ENCODE results near the gene MOB1B.
"Not testable (repeated sequence)": the region's sequence is repeated elsewhere in the genome, so short reads cannot be mapped to it uniquely, and the experiment has no call there.

MOB1B gene

GRCh38 chr4:70901984-70902576, at the start of gene MOB1B:
MOB1B (plus strand) TSS chr4:70902369; CDS start chr4:70902537, 168 bp downstream.
- peak; percentile 83 for DNase-seq

- no peak for DNase-seq
These were observed 46.7 kb upstream of the MOB1B start for GRCh38 chr4:70855464-70855863.

- DNase-seq = no peak
These were observed 43.7 kb upstream of the MOB1B start for GRCh38 chr4:70858454-70858853.

- no peak for DNase-seq
These were observed 43.1 kb upstream of the MOB1B start for GRCh38 chr4:70859066-70859465.

GRCh38 chr4:70863099-70863790, 38.9 kb upstream of the MOB1B start:
- DNase-seq = no peak

- DNase-seq = no peak
These were observed 33.4 kb upstream of the MOB1B start for GRCh38 chr4:70868778-70869177.

- no peak for DNase-seq
These were observed 29.0 kb upstream of the MOB1B start for GRCh38 chr4:70873216-70873615.

GRCh38 chr4:70874268-70875156, 27.7 kb upstream of the MOB1B start:
- DNase-seq = no peak

GRCh38 chr4:70877556-70877955, 24.6 kb upstream of the MOB1B start:
- DNase-seq = no peak

GRCh38 chr4:70880739-70881138, 21.4 kb upstream of the MOB1B start:
- no peak for DNase-seq

GRCh38 chr4:70885174-70885573, 17.0 kb upstream of the MOB1B start:
- DNase-seq = no peak

GRCh38 chr4:70892086-70892769, 9.9 kb upstream of the MOB1B start:
- no peak for DNase-seq

- DNase-seq = no peak
These were observed 8.4 kb upstream of the MOB1B start for GRCh38 chr4:70893790-70894189.

GRCh38 chr4:70895405-70895804, 6.8 kb upstream of the MOB1B start:
- no peak for DNase-seq

- no peak for DNase-seq
These were observed 6.2 kb upstream of the MOB1B start for GRCh38 chr4:70895811-70896491.

GRCh38 chr4:70898581-70898980, 3.6 kb upstream of the MOB1B start:
- not testable (repeated sequence) for DNase-seq

GRCh38 chr4:70901607-70901983, 574 bp upstream of the MOB1B start:
- no peak for DNase-seq

- peak; percentile 16 for DNase-seq
These were observed 565 bp downstream of the MOB1B start for GRCh38 chr4:70902577-70903290.

GRCh38 chr4:70903291-70903603, 1.1 kb downstream of the MOB1B start:
- DNase-seq = no peak

GRCh38 chr4:70908993-70909556, 6.9 kb downstream of the MOB1B start:
- no peak for DNase-seq

GRCh38 chr4:70914000-70914399, 11.8 kb downstream of the MOB1B start:
- DNase-seq = no peak

GRCh38 chr4:70914631-70915030, 12.5 kb downstream of the MOB1B start:
- no peak for DNase-seq
